HCT116 (cell line): ENCODE results near the gene FITM2. TPM values are rescaled to one million over a fixed set of nuclear protein-coding genes. Genes with fewer than 3 reads are reported as not detected.

Experiments
- ATAC-seq: fragments of 200-7000 bp; cut with Tn5 transposase; 2 replicates; pipeline ENCODE4 v1.9.1; 2020; ENCODE audit warnings: mild to moderate bottlenecking, moderate library complexity
- BruUV-seq: library from RNA; stranded (reverse); fragments of 400-500 nt; replicated peaks from 2 replicates; lab custom pipeline; 2021; lab: Mats Ljungman, UMichigan
- CTCF ChIA-PET: fragments of 300-600 bp; sonication (Branson Sonifier 250); formaldehyde crosslinking; loops from one replicate; lab custom pipeline; 2021; ENCODE audit warnings: antibody characterized with exemption; lab: Charles Lee
- POLR2A ChIA-PET: fragments of 300-600, 350-600 bp; sonication (Branson Sonifier 250); formaldehyde crosslinking; loops from one replicate; lab custom pipeline; 2021; ENCODE audit warnings: antibody characterized with exemption; lab: Charles Lee
- RAD21 ChIA-PET, 2 experiments: fragments of 300-600 bp; sonication (Branson Sonifier 250); formaldehyde crosslinking; loops; one replicate each; lab custom pipeline; 2023; ENCODE audit warnings: low total read pairs in 2 of 2; ENCODE audit not compliant: uncharacterized antibody in 2 of 2, unreplicated experiment in 2 of 2, low non-redundant PET in 1 of 2; lab: Charles Lee
- DNase-seq: peaks from one replicate; pipeline ENCODE4 v3.0.0-alpha.2; 2010; ENCODE audit warnings: low read depth, low spot score
- H2AFZ ChIP-seq: fragments of 200-600 bp; shearing (Covaris generic), sonication (generic); 2 replicates; pipeline ENCODE4 v1.6.1; 2017; ENCODE audit warnings: low read depth, mixed run types, mixed read lengths, antibody characterized with exemption, low read length; ENCODE audit not compliant: poor library complexity, severe bottlenecking
- H3K27ac ChIP-seq: 2 replicates; pipeline ENCODE4 v1.5.1; 2012; ENCODE audit warnings: low read depth, low read length
- H3K27me3 ChIP-seq: fragments of 200-600 bp; sonication (generic); 2 replicates; pipeline ENCODE4 v1.6.1; 2016; ENCODE audit warnings: mixed run types, low read length, mixed read lengths; ENCODE audit not compliant: insufficient read depth
- H3K36me3 ChIP-seq, 2 experiments: fragments of 200-500 bp in 1 of 2; fragments of 200-600 bp in 1 of 2; sonication (Bioruptor generic) in 1 of 2; sonication (generic) in 1 of 2; 2 replicates each; pipeline versions ENCODE4 v1.5.1 to v1.6.1; 2014 to 2016; ENCODE audit warnings: low read length in 2 of 2, inconsistent platforms in 1 of 2, mixed read lengths in 1 of 2, mixed run types in 1 of 2; ENCODE audit not compliant: insufficient read depth in 2 of 2, control insufficient read depth in 1 of 2
- H3K4me1 ChIP-seq, 2 experiments: fragments of 200-600 bp in 1 of 2; sonication (generic) in 1 of 2; 2 replicates each; pipeline versions ENCODE4 v1.5.1 to v1.6.1; 2012 to 2017; ENCODE audit warnings: low read length in 2 of 2, inconsistent platforms in 1 of 2, mild to moderate bottlenecking in 1 of 2, mixed read lengths in 1 of 2, mixed run types in 1 of 2, moderate library complexity in 1 of 2; ENCODE audit not compliant: insufficient read depth in 2 of 2, control insufficient read depth in 1 of 2
- H3K4me2 ChIP-seq: fragments of 200-600 bp; sonication (generic); 2 replicates; pipeline ENCODE4 v1.6.1; 2017; ENCODE audit warnings: mixed run types, low read length, mixed read lengths
- H3K4me3 ChIP-seq, 2 experiments: fragments of 200-600 bp in 1 of 2; sonication (generic) in 1 of 2; replicated peaks in 1 of 2; 2 replicates each; pipeline ENCODE4 v1.5.1; 2011 to 2016; ENCODE audit warnings: low read length in 2 of 2, control low read depth in 1 of 2, low read depth in 1 of 2, mild to moderate bottlenecking in 1 of 2, mixed read lengths in 1 of 2, mixed run types in 1 of 2
- H3K79me2 ChIP-seq: fragments of 200-600 bp; sonication (generic); 2 replicates; pipeline ENCODE4 v1.6.1; 2017; ENCODE audit warnings: mild to moderate bottlenecking, mixed run types, low read length, moderate library complexity, mixed read lengths; ENCODE audit not compliant: insufficient read depth
- H3K9ac ChIP-seq: fragments of 200-600 bp; sonication (generic); 2 replicates; pipeline ENCODE4 v1.6.1; 2016; ENCODE audit warnings: low read length, mixed read lengths
- H3K9me2 ChIP-seq: fragments of 200-600 bp; sonication (generic), shearing (Covaris generic); 2 replicates; pipeline ENCODE4 v1.6.1; 2017; ENCODE audit warnings: mixed run types, mild to moderate bottlenecking, moderate library complexity; ENCODE audit not compliant: insufficient read depth
- H3K9me3 ChIP-seq, 2 experiments: fragments of 200-500 bp in 1 of 2; fragments of 200-600 bp in 1 of 2; sonication (Bioruptor generic) in 1 of 2; sonication (generic) in 1 of 2; 2 replicates each; pipeline ENCODE4 v1.6.1; 2014 to 2017; ENCODE audit warnings: low read length in 2 of 2, mixed read lengths in 2 of 2, inconsistent platforms in 1 of 2, low read depth in 1 of 2, mild to moderate bottlenecking in 1 of 2, mixed run types in 1 of 2, moderate library complexity in 1 of 2; ENCODE audit not compliant: control insufficient read depth in 1 of 2, insufficient read depth in 1 of 2
- H4K20me1 ChIP-seq: fragments of 200-600 bp; sonication (generic), shearing (Covaris generic); 2 replicates; pipeline ENCODE4 v1.6.1; 2017; ENCODE audit warnings: mixed run types, mild to moderate bottlenecking, moderate library complexity; ENCODE audit not compliant: insufficient read depth
- ATF3 ChIP-seq: IDR thresholded peaks from 2 replicates; pipeline ENCODE4 v1.6.1; 2012
- FOSL1 ChIP-seq: IDR thresholded peaks from 2 replicates; pipeline ENCODE4 v1.6.1; 2012; ENCODE audit warnings: low read depth
- RAD21 ChIP-seq: IDR thresholded peaks from 2 replicates; pipeline ENCODE4 v1.6.1; 2012; ENCODE audit warnings: low read depth, mild to moderate bottlenecking
- REST ChIP-seq: IDR thresholded peaks from 2 replicates; pipeline ENCODE4 v1.6.1; 2012; ENCODE audit warnings: low read depth
- SIN3A ChIP-seq: IDR thresholded peaks from 2 replicates; pipeline ENCODE4 v1.6.1; 2012; ENCODE audit warnings: low read depth
- SRF ChIP-seq: IDR thresholded peaks from 2 replicates; pipeline ENCODE4 v1.6.1; 2012; ENCODE audit warnings: low read depth
- TCF7L2 ChIP-seq: IDR thresholded peaks from 2 replicates; pipeline ENCODE4 v1.7.0; 2011; ENCODE audit warnings: borderline replicate concordance, inconsistent platforms; ENCODE audit not compliant: insufficient read depth, insufficient read length; ENCODE audit errors: extremely low read depth
- YY1 ChIP-seq: IDR thresholded peaks from 2 replicates; pipeline ENCODE4 v1.6.1; 2011; ENCODE audit warnings: low read length, low read depth, moderate library complexity, mild to moderate bottlenecking; ENCODE audit not compliant: insufficient replicate concordance; ENCODE audit errors: extremely low read depth
- ZBTB33 ChIP-seq: IDR thresholded peaks from 2 replicates; pipeline ENCODE4 v1.6.1; 2011; ENCODE audit warnings: mild to moderate bottlenecking, low read length, moderate library complexity; ENCODE audit not compliant: insufficient replicate concordance; ENCODE audit errors: extremely low read depth
- ZFX ChIP-seq: fragments of 450-650 bp; IDR thresholded peaks from 2 replicates; pipeline ENCODE4 v1.6.1; 2017
- ZNF274 ChIP-seq: fragments of 200-500 bp; sonication (Bioruptor generic); IDR thresholded peaks from 2 replicates; pipeline ENCODE4 v1.6.1; 2014; ENCODE audit warnings: mild to moderate bottlenecking, low read depth, low read length, inconsistent platforms
- intact Hi-C: fragments of 100-400 bp; cut with micrococcal nuclease; formaldehyde crosslinking; loops from 2 replicates; pipeline ENCODE4 v1.10.0; 2022
- total RNA-seq: library from RNA; stranded (reverse); gene quantifications from one replicate; pipeline ENCODE4 v1.2.1, GENCODE V29; 2021; ENCODE audit not compliant: unreplicated experiment

FITM2 gene
- total RNA-seq, 1 experiment from 2014 or later = 5.2 TPM

- CTCF ChIA-PET = no interaction called here
- Histone ChIP-seq H3K4me3 (no peak within 1 kb of the TSS), H3K79me2 (no peaks in the 10 kb centered on the region), H3K36me3 (no peaks in the 10 kb centered on the region), H3K27ac (no peak within 1 kb of the TSS), H3K4me1 (no peaks in the 10 kb centered on the region), H4K20me1 (no peaks in the 10 kb centered on the region), H3K27me3 (no peaks in the 10 kb centered on the region), H3K4me2 (no peak within 1 kb of the TSS), H2AFZ (no peak within 1 kb of the TSS), H3K9me3 (no peaks in the 10 kb centered on the region), H3K9me2 (no peaks in the 10 kb centered on the region), H3K9ac (no peak within 1 kb of the TSS)
- POLR2A ChIA-PET = no interaction called here
- DNase-seq (no peak), ATAC-seq (no peak)
- no peak for TF ChIP-seq REST
- no TSS peak for BruUV-seq
- intact Hi-C loops = no loop called here
- RAD21 ChIA-PET = no interaction called here
Measured at GRCh38 chr20:44336725-44337380, 25.9 kb upstream of the FITM2 start, which contains the start of gene R3HDML. TSS of gene R3HDML (plus strand) at chr20:44337043. CDS start at chr20:44337158, 115 bp downstream.

GRCh38 chr20:44336086-44336485, 25.1 kb upstream of the FITM2 start:
- Histone ChIP-seq H3K9me3 (no peaks in the 10 kb centered on the region), H3K9me2 (no peaks in the 10 kb centered on the region), H4K20me1 (no peaks in the 10 kb centered on the region), H2AFZ (no peak overlapping the region), H3K4me1 (no peaks in the 10 kb centered on the region), H3K4me3 (no peak overlapping the region), H3K27me3 (no peaks in the 10 kb centered on the region), H3K79me2 (no peaks in the 10 kb centered on the region), H3K4me2 (no peak overlapping the region), H3K9ac (no peak overlapping the region), H3K27ac (no peak overlapping the region), H3K36me3 (no peaks in the 10 kb centered on the region)
- ChIA-PET POLR2A (no interaction called here), CTCF (no interaction called here), RAD21 (no interaction called here)
- intact Hi-C loops = no loop called here
- ATAC-seq (no peak), DNase-seq (no peak)
- no TSS peak for BruUV-seq
- TF ChIP-seq ZNF274 (no peak), SIN3A (no peak), TCF7L2 (no peak), YY1 (no peak), ZFX (no peak), ATF3 (no peak), FOSL1 (no peak), ZBTB33 (no peak), RAD21 (no peak), SRF (no peak)
